Activated CD4-positive, alpha-beta memory T cell treated with anti-CD3 and anti-CD28 coated beads for 36 hours (primary cell): ENCODE measurements around the gene ABHD2. TPM values are rescaled to one million over a fixed set of nuclear protein-coding genes. Genes with fewer than 3 reads are reported as not detected.
A peak's percentile ranks its signal among the peaks of the same experiment; 100 is the strongest.

ENCODE experiments used
- CTCF ChIA-PET: fragments of 350-600 bp; sonication (Branson Sonifier 250); formaldehyde crosslinking; loops from one replicate; lab custom pipeline; 2021; ENCODE audit warnings: antibody characterized with exemption, inconsistent platforms; lab: Charles Lee
- POLR2A ChIA-PET: fragments of 350-600 bp; sonication (Branson Sonifier 250); formaldehyde crosslinking; loops from one replicate; lab custom pipeline; 2021; ENCODE audit warnings: antibody characterized with exemption; lab: Charles Lee
- DNase-seq: peaks from one replicate; pipeline ENCODE4 v3.0.0-alpha.2; 2020
- H3K27ac Mint-ChIP-seq: one replicate; pipeline ENCODE4 v1.8.0; 2021; ENCODE audit warnings: mixed read lengths
- H3K27me3 Mint-ChIP-seq: one replicate; pipeline ENCODE4 v1.8.0; 2021; ENCODE audit warnings: mixed read lengths
- H3K36me3 Mint-ChIP-seq: one replicate; pipeline ENCODE4 v1.8.0; 2021; ENCODE audit warnings: mixed read lengths
- H3K4me1 Mint-ChIP-seq: one replicate; pipeline ENCODE4 v1.8.0; 2021; ENCODE audit warnings: low read depth, mixed read lengths
- H3K4me3 Mint-ChIP-seq: one replicate; pipeline ENCODE4 v1.8.0; 2021; ENCODE audit warnings: mild to moderate bottlenecking, mixed read lengths
- H3K9me3 Mint-ChIP-seq: one replicate; pipeline ENCODE4 v1.8.0; 2021; ENCODE audit warnings: mixed read lengths
- intact Hi-C: fragments of 100-400 bp; cut with micrococcal nuclease; formaldehyde crosslinking; loops from one replicate; pipeline ENCODE4 v1.15.1; 2023
- total RNA-seq, 2 experiments: library from RNA; stranded (reverse); gene quantifications; one replicate each; pipeline ENCODE4 v1.2.3, GENCODE V29; 2021

Gene ABHD2
- total RNA-seq, 2 experiments from 2014 or later = 36.0 to 38.5 TPM

DNA sequence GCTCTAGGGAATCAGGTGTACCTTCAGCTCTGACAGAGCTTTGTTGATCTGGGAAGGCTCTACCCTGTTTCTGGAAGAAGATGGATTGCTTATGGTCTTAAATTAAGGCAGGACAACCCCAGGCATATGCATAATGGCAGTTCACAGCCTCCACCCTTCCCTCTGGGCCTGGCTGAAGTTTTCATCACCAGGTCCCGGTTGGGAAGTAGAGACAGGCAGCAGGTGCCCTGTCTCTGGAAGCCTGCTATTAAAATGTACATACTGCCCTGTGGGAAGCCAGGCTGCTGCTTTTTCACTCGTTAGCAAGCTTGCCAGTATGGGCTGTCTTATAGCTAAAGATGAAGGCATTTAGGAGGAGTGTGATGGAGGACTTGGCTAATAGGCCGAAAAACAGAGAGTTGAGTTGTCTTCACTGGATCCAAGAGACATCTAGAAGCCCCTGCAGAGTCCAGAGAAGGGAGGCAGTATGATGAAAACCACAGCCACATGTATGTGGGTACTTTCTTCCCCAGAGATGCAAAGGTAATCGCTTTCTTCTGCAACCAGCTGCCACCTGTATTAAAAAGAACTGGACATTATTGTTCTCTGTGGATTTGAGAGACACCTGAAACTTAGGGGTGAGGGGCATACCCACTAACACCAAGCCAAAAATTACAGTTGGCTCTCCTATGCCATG, 34.4 kb downstream of the ABHD2 start:
- no peaks in the 10 kb centered on the region for H3K9me3 Mint-ChIP-seq
- peaks cover 26% of the 10 kb centered on the region for H3K4me1 Mint-ChIP-seq
- intact Hi-C loops = no loop called here
- DNase-seq = no peak
- no peak overlapping the region for H3K4me3 Mint-ChIP-seq
- POLR2A ChIA-PET = no interaction called here
- no peaks in the 10 kb centered on the region for H3K27me3 Mint-ChIP-seq
- CTCF ChIA-PET = interaction anchor here (1.5 to 2.1 kb wide), 4 partner anchors 49 to 65 kb away, joined by 4 to 10 read pairs (median 8); no protein-coding TSS in a partner anchor
- H3K27ac Mint-ChIP-seq = no peak overlapping the region
- H3K36me3 Mint-ChIP-seq = peaks cover 27% of the 10 kb centered on the region

- POLR2A ChIA-PET = no interaction called here
- intact Hi-C loops = no loop called here
- no peaks in the 10 kb centered on the region for H3K27me3 Mint-ChIP-seq
- no peak overlapping the region for H3K4me3 Mint-ChIP-seq
- CTCF ChIA-PET = interaction anchor here (0.6 to 2.1 kb wide), 5 partner anchors 22 to 66 kb away, joined by 3 to 10 read pairs (median 6); no protein-coding TSS in a partner anchor
- DNase-seq = no peak
- H3K27ac Mint-ChIP-seq = no peak overlapping the region
- H3K36me3 Mint-ChIP-seq = peaks cover 25% of the 10 kb centered on the region
- H3K4me1 Mint-ChIP-seq = peaks cover 24% of the 10 kb centered on the region
- H3K9me3 Mint-ChIP-seq = no peaks in the 10 kb centered on the region
These were observed 34.9 kb downstream of the ABHD2 start for GRCh38 chr15:89123181-89123525.

GRCh38 chr15:89125088-89125826, 37.0 kb downstream of the ABHD2 start:
- Mint-ChIP-seq H3K36me3 (peaks cover 18% of the 10 kb centered on the region), H3K4me1 (peaks cover 17% of the 10 kb centered on the region), H3K4me3 (no peak overlapping the region), H3K9me3 (no peaks in the 10 kb centered on the region), H3K27ac (no peak overlapping the region), H3K27me3 (no peaks in the 10 kb centered on the region)
- ChIA-PET CTCF (no interaction called here), POLR2A (no interaction called here)
- no peak for DNase-seq
- intact Hi-C loops = loop anchor here (5.0 kb wide), 1 partner anchor 42 kb away; no protein-coding TSS in a partner anchor

- ChIA-PET CTCF (interaction anchor here (2.0 to 8.4 kb wide), 3 partner anchors 46 to 81 kb away, joined by 5 to 157 read pairs (median 29); no protein-coding TSS in a partner anchor), POLR2A (no interaction called here)
- peaks cover 21% of the 10 kb centered on the region for H3K4me1 Mint-ChIP-seq
- H3K9me3 Mint-ChIP-seq = no peaks in the 10 kb centered on the region
- no peaks in the 10 kb centered on the region for H3K27me3 Mint-ChIP-seq
- peak; percentile 35 for DNase-seq
- H3K27ac Mint-ChIP-seq = no peak overlapping the region
- H3K36me3 Mint-ChIP-seq = peaks cover 16% of the 10 kb centered on the region
- H3K4me3 Mint-ChIP-seq = no peak overlapping the region
- intact Hi-C loops = loop anchor here (5.0 kb wide), 1 partner anchor 41 kb away; no protein-coding TSS in a partner anchor
These were observed 37.8 kb downstream of the ABHD2 start for GRCh38 chr15:89126009-89126408.

GRCh38 chr15:89127054-89127702, 38.9 kb downstream of the ABHD2 start:
- Mint-ChIP-seq H3K4me3 (no peak overlapping the region), H3K9me3 (no peaks in the 10 kb centered on the region), H3K36me3 (peaks cover 16% of the 10 kb centered on the region), H3K27ac (no peak overlapping the region), H3K4me1 (peaks cover 21% of the 10 kb centered on the region), H3K27me3 (no peaks in the 10 kb centered on the region)
- intact Hi-C loops = loop anchor here (5.0 kb wide), 1 partner anchor 40 kb away; no protein-coding TSS in a partner anchor
- peak; percentile 56 for DNase-seq
- POLR2A ChIA-PET = interaction anchor here (0.6 kb wide), 1 partner anchor 53 kb away, joined by 3 read pairs; no protein-coding TSS in a partner anchor
- CTCF ChIA-PET = interaction anchor here (0.8 to 8.4 kb wide), 10 partner anchors 9 to 249 kb away, joined by 3 to 157 read pairs (median 9); partner anchors contain the start of gene ABHD2

- intact Hi-C loops = loop anchor here (1.0 to 5.0 kb wide), 3 partner anchors 37 to 71 kb away; no protein-coding TSS in a partner anchor
- Mint-ChIP-seq H3K27ac (no peak overlapping the region), H3K27me3 (no peaks in the 10 kb centered on the region), H3K4me3 (no peak overlapping the region), H3K36me3 (peaks cover 12% of the 10 kb centered on the region), H3K4me1 (peaks cover 29% of the 10 kb centered on the region), H3K9me3 (no peaks in the 10 kb centered on the region)
- DNase-seq = no peak
- POLR2A ChIA-PET = no interaction called here
- CTCF ChIA-PET = interaction anchor here (0.5 to 8.4 kb wide), 20 partner anchors 9 to 504 kb away, joined by 3 to 157 read pairs (median 12); no protein-coding TSS in a partner anchor
These were observed 40.3 kb downstream of the ABHD2 start for GRCh38 chr15:89128320-89129122.

- CTCF ChIA-PET = interaction anchor here (0.5 to 8.4 kb wide), 40 partner anchors 10 to 742 kb away, joined by 3 to 157 read pairs (median 4); partner anchors contain the start of genes ABHD2 and HAPLN3
- no peak overlapping the region for H3K4me3 Mint-ChIP-seq
- POLR2A ChIA-PET = interaction anchor here (1.0 kb wide), 1 partner anchor 38 kb away, joined by 5 read pairs; no protein-coding TSS in a partner anchor
- H3K27me3 Mint-ChIP-seq = no peaks in the 10 kb centered on the region
- DNase-seq = peak; percentile 68
- peaks cover 29% of the 10 kb centered on the region for H3K4me1 Mint-ChIP-seq
- no peak overlapping the region for H3K27ac Mint-ChIP-seq
- no peaks in the 10 kb centered on the region for H3K9me3 Mint-ChIP-seq
- intact Hi-C loops = loop anchor here (1.0 to 5.0 kb wide), 3 partner anchors 38 to 72 kb away; no protein-coding TSS in a partner anchor
- peaks cover 10% of the 10 kb centered on the region for H3K36me3 Mint-ChIP-seq
These were observed 41.0 kb downstream of the ABHD2 start for GRCh38 chr15:89129123-89129815.

DNA sequence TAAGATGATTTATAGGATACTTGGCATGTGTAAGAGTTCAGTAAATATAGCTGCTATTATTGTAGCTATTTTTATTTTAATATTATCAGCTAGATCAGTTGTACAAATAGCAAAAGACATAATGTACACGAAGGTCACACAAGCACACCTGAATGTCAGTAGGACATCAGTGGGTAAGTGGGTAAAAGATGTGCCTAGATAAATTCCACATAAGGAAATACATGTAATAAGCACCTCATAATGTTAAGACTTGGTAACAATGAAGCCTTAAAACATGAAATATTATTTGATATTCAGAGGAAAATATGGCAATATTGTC, 41.5 kb downstream of the ABHD2 start:
- ChIA-PET CTCF (interaction anchor here (0.5 to 8.4 kb wide), 36 partner anchors 9 to 742 kb away, joined by 3 to 157 read pairs (median 4); partner anchors contain the start of genes ABHD2 and HAPLN3), POLR2A (interaction anchor here (1.0 kb wide), 1 partner anchor 39 kb away, joined by 5 read pairs; no protein-coding TSS in a partner anchor)
- Mint-ChIP-seq H3K9me3 (no peaks in the 10 kb centered on the region), H3K4me3 (no peak overlapping the region), H3K4me1 (peaks cover 29% of the 10 kb centered on the region), H3K27me3 (no peaks in the 10 kb centered on the region), H3K36me3 (peaks cover 10% of the 10 kb centered on the region), H3K27ac (no peak overlapping the region)
- DNase-seq = no peak
- intact Hi-C loops = loop anchor here (1.0 to 5.0 kb wide), 3 partner anchors 38 to 72 kb away; no protein-coding TSS in a partner anchor

- intact Hi-C loops = no loop called here
- no peak overlapping the region for H3K27ac Mint-ChIP-seq
- peaks cover 10% of the 10 kb centered on the region for H3K36me3 Mint-ChIP-seq
- peak; percentile 18 for DNase-seq
- ChIA-PET CTCF (interaction anchor here (0.5 to 8.4 kb wide), 31 partner anchors 9 to 741 kb away, joined by 3 to 157 read pairs (median 5); partner anchors contain the start of genes ABHD2 and HAPLN3), POLR2A (interaction anchor here (1.0 kb wide), 1 partner anchor 39 kb away, joined by 5 read pairs; no protein-coding TSS in a partner anchor)
- no peaks in the 10 kb centered on the region for H3K9me3 Mint-ChIP-seq
- H3K4me3 Mint-ChIP-seq = no peak overlapping the region
- H3K4me1 Mint-ChIP-seq = peaks cover 29% of the 10 kb centered on the region
- no peaks in the 10 kb centered on the region for H3K27me3 Mint-ChIP-seq
These were observed 41.9 kb downstream of the ABHD2 start for GRCh38 chr15:89130201-89130600.

- peaks cover 3% of the 10 kb centered on the region for H3K36me3 Mint-ChIP-seq
- DNase-seq = no peak
- ChIA-PET CTCF (interaction anchor here (2.1 to 8.4 kb wide), 3 partner anchors 12 to 72 kb away, joined by 13 to 157 read pairs (median 29); no protein-coding TSS in a partner anchor), POLR2A (no interaction called here)
- no peaks in the 10 kb centered on the region for H3K27me3 Mint-ChIP-seq
- intact Hi-C loops = no loop called here
- H3K4me1 Mint-ChIP-seq = peaks cover 30% of the 10 kb centered on the region
- H3K4me3 Mint-ChIP-seq = no peak overlapping the region
- no peak overlapping the region for H3K27ac Mint-ChIP-seq
- no peaks in the 10 kb centered on the region for H3K9me3 Mint-ChIP-seq
These were observed 43.5 kb downstream of the ABHD2 start for GRCh38 chr15:89131731-89132130.
